IMR-90 (cell line): Measurements from ENCODE around the gene RELL2. TPM values are rescaled to one million over a fixed set of nuclear protein-coding genes. Genes with fewer than 3 reads are reported as not detected.

Experiments used
- ATAC-seq: fragments of 200-7000 bp; cut with Tn5 transposase; 2 replicates; pipeline ENCODE4 v1.9.1; 2020; ENCODE audit warnings: low read depth, mild to moderate bottlenecking, moderate library complexity
- BruUV-seq: library from RNA; stranded (reverse); fragments of 400-500 nt; replicated peaks from 2 replicates; lab custom pipeline; 2021; lab: Mats Ljungman, UMichigan
- CTCF ChIA-PET: fragments of 300-600 bp; formaldehyde crosslinking; extraction: SDS; loops from one replicate; lab custom pipeline; 2021; ENCODE audit warnings: antibody characterized with exemption; lab: Yijun Ruan, JAX
- POLR2A ChIA-PET: fragments of 300-600 bp; sonication (Branson Sonifier 250); formaldehyde crosslinking; loops from one replicate; lab custom pipeline; 2022; ENCODE audit warnings: antibody characterized with exemption; ENCODE audit not compliant: unreplicated experiment; lab: Charles Lee
- DNase-seq: peaks from one replicate; pipeline ENCODE4 v3.0.0; 2013
- H2AFZ ChIP-seq: replicated peaks from 2 replicates; pipeline ENCODE3; 2013; ENCODE audit warnings: low read length, mild to moderate bottlenecking; ENCODE audit not compliant: poor library complexity
- H2AK5ac ChIP-seq: 2 replicates; pipeline ENCODE4 v1.6.1; 2013; ENCODE audit warnings: low read depth, low read length, inconsistent platforms
- H2AK9ac ChIP-seq: replicated peaks from 2 replicates; pipeline ENCODE3; 2013; ENCODE audit warnings: mild to moderate bottlenecking, low read depth, low read length, moderate library complexity; ENCODE audit not compliant: poor library complexity
- H2BK120ac ChIP-seq: 2 replicates; pipeline ENCODE4 v1.6.1; 2013; ENCODE audit warnings: low read depth, low read length, inconsistent platforms
- H2BK15ac ChIP-seq: 3 replicates; pipeline ENCODE4 v1.6.1; 2013; ENCODE audit warnings: low read depth, low read length, inconsistent platforms
- H2BK20ac ChIP-seq: 2 replicates; pipeline ENCODE4 v1.6.1; 2013; ENCODE audit warnings: low read depth, mild to moderate bottlenecking, inconsistent platforms, low read length, moderate library complexity
- H2BK5ac ChIP-seq: 2 replicates; pipeline ENCODE4 v1.6.1; 2013; ENCODE audit warnings: mild to moderate bottlenecking, low read depth, low read length, inconsistent platforms; ENCODE audit not compliant: poor library complexity, severe bottlenecking
- H3K14ac ChIP-seq: replicated peaks from 2 replicates; pipeline ENCODE4 v1.6.1; 2013; ENCODE audit warnings: low read depth, low read length, inconsistent platforms
- H3K18ac ChIP-seq: 2 replicates; pipeline ENCODE4 v1.6.1; 2013; ENCODE audit warnings: low read depth, low read length, control low read depth
- H3K23ac ChIP-seq: 2 replicates; pipeline ENCODE4 v1.6.1; 2013; ENCODE audit warnings: low read depth, low read length, inconsistent platforms
- H3K27ac ChIP-seq: 2 replicates; pipeline ENCODE4 v1.5.1; 2013; ENCODE audit warnings: mild to moderate bottlenecking, control low read depth, low read length; ENCODE audit not compliant: insufficient read depth
- H3K27me3 ChIP-seq: 2 replicates; pipeline ENCODE4 v1.6.1; 2013; ENCODE audit warnings: low read length; ENCODE audit not compliant: control insufficient read depth, insufficient read depth
- H3K36me3 ChIP-seq: 2 replicates; pipeline ENCODE4 v1.6.1; 2013; ENCODE audit warnings: low read length, mixed read lengths; ENCODE audit not compliant: control insufficient read depth, insufficient read depth
- H3K4ac ChIP-seq: 2 replicates; pipeline ENCODE4 v1.6.1; 2013; ENCODE audit warnings: low read depth, low read length, inconsistent platforms
- H3K4me1 ChIP-seq: 2 replicates; pipeline ENCODE4 v1.6.1; 2013; ENCODE audit warnings: low read length, mixed read lengths; ENCODE audit not compliant: control insufficient read depth, insufficient read depth
- H3K4me2 ChIP-seq: 2 replicates; pipeline ENCODE4 v1.6.1; 2013; ENCODE audit warnings: low read depth, mild to moderate bottlenecking, control low read depth, low read length, moderate library complexity
- H3K4me3 ChIP-seq: 2 replicates; pipeline ENCODE4 v1.5.1; 2013; ENCODE audit warnings: low read depth, mild to moderate bottlenecking, control low read depth, low read length, moderate library complexity; ENCODE audit not compliant: insufficient read depth
- H3K56ac ChIP-seq: 2 replicates; pipeline ENCODE4 v1.6.1; 2013; ENCODE audit warnings: low read length, inconsistent platforms; ENCODE audit not compliant: insufficient read depth; ENCODE audit errors: extremely low read depth
- H3K79me1 ChIP-seq, 2 experiments: 2 replicates each; pipeline ENCODE4 v1.6.1; 2013; ENCODE audit warnings: low read length in 2 of 2, inconsistent platforms in 1 of 2, low read depth in 1 of 2
- H3K9ac ChIP-seq: 2 replicates; pipeline ENCODE4 v1.6.1; 2013; ENCODE audit warnings: low read depth, low read length, control low read depth
- H3K9me1 ChIP-seq: 2 replicates; pipeline ENCODE4 v1.6.1; 2013; ENCODE audit warnings: low read length, inconsistent platforms; ENCODE audit not compliant: insufficient read depth
- H3K9me3 ChIP-seq: 2 replicates; pipeline ENCODE4 v1.6.1; 2013; ENCODE audit warnings: low read length; ENCODE audit not compliant: control insufficient read depth, insufficient read depth
- H4K20me1 ChIP-seq: 2 replicates; pipeline ENCODE4 v1.6.1; 2013; ENCODE audit warnings: low read length, inconsistent platforms; ENCODE audit not compliant: insufficient read depth
- H4K5ac ChIP-seq: 2 replicates; pipeline ENCODE4 v1.6.1; 2013; ENCODE audit warnings: mild to moderate bottlenecking, low read depth, low read length, control low read depth
- H4K8ac ChIP-seq, 2 experiments: 2 replicates each; pipeline ENCODE4 v1.6.1; 2013; ENCODE audit warnings: low read depth in 2 of 2, low read length in 2 of 2, control low read depth in 1 of 2, inconsistent platforms in 1 of 2
- H4K91ac ChIP-seq: 2 replicates; pipeline ENCODE4 v1.6.1; 2013; ENCODE audit warnings: low read depth, low read length, inconsistent platforms; ENCODE audit not compliant: insufficient read depth
- dilution Hi-C: fragments of 300-500 bp; cut with HindIII; formaldehyde crosslinking; loops from one replicate; pipeline ENCODE4 v1.14.3; 2018; ENCODE audit warnings: low sequenced_read_pairs; ENCODE audit not compliant: unreplicated experiment
- in situ Hi-C: fragments of 300-500 bp; cut with MboI; formaldehyde crosslinking; loops from 3 replicates; pipeline ENCODE4 v1.14.3; 2019; ENCODE audit warnings: low sequenced_read_pairs, inconsistent platforms, mixed read lengths
- intact Hi-C: fragments of 100-400 bp; cut with micrococcal nuclease; formaldehyde crosslinking; loops from 2 replicates; pipeline ENCODE4 v1.10.0; 2022
- polyA plus RNA-seq, 3 experiments: library from polyadenylated mRNA; depleted of rRNA; stranded (reverse); fragments of >200 nt; gene quantifications; 2 replicates each; pipeline ENCODE4 v1.2.3, GENCODE V29; 2012; ENCODE audit warnings: low replicate concordance in 1 of 3
- total RNA-seq: library from RNA; depleted of rRNA; stranded (reverse); fragments of >200 nt; gene quantifications from 2 replicates; pipeline ENCODE4 v1.2.3, GENCODE V29; 2012
- TF ChIP-seq, protein P1 (sequence below): fragments of 150-350 bp; IDR thresholded peaks from 2 replicates; pipeline ENCODE4 v1.6.1; 2017; ENCODE audit warnings: mild to moderate bottlenecking, antibody characterized with exemption, low read length, low read depth
- TF ChIP-seq, protein P2 (sequence below): conservative IDR thresholded peaks from 2 replicates; pipeline ENCODE4 v1.5.1; 2012; ENCODE audit warnings: mild to moderate bottlenecking, low read depth, low read length, improper control_type of control experiment

RELL2 gene
- total and polyA plus RNA-seq, 2 of the 4 experiments (the other 2 are of a cell fraction) = 2.2 to 7.6 TPM

DNA sequence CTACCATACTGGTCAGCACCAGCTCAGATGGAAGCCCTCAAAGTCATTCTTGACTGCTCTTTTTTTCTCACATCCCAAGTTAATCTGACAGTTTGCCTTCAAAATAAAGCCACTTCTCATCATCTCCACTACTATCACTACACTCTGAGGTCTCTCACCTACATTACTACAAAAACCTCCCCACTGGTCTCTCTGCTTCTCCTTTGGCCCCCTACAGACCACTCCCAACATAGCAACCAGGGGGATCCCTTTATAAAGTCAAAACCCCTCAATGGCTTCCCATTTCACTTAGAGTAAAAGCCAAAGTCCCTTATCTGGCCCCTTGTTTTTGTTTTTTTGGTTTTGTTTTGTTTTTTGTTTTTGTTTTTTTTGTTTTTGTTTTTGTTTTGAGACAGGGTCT lies 40.6 kb downstream of the RELL2 start:
- Histone ChIP-seq H4K8ac (no peak overlapping the region), H3K9me3 (no peaks in the 10 kb centered on the region), H2BK5ac (no peak overlapping the region), H3K18ac (no peak overlapping the region), H2AK9ac (no peak overlapping the region), H3K4me1 (peaks cover 17% of the 10 kb centered on the region), H3K4me2 (no peak overlapping the region), H3K9me1 (peaks cover 20% of the 10 kb centered on the region), H2AFZ (no peak overlapping the region), H3K4me3 (no peak overlapping the region), H2BK15ac (no peak overlapping the region), H3K56ac (no peak overlapping the region), H4K20me1 (no peaks in the 10 kb centered on the region), H3K9ac (no peak overlapping the region), H3K27ac (no peak overlapping the region), H3K23ac (no peak overlapping the region), H3K4ac (no peak overlapping the region), H4K91ac (no peak overlapping the region), H3K27me3 (no peaks in the 10 kb centered on the region), H3K14ac (no peak overlapping the region), H3K79me1 (peaks cover 12 to 25% of the 10 kb centered on the region in 2 experiments), H2BK120ac (no peak overlapping the region), H2BK20ac (no peak overlapping the region), H3K36me3 (peaks cover 10% of the 10 kb centered on the region), H4K5ac (no peak overlapping the region), H2AK5ac (no peak overlapping the region)
- dilution Hi-C loops = no loop called here
- ChIA-PET CTCF (interaction anchor here (0.6 kb wide), 1 partner anchor 999 kb away, joined by 3 read pairs; no protein-coding TSS in a partner anchor), POLR2A (no interaction called here)
- TF ChIP-seq, protein P1, sequence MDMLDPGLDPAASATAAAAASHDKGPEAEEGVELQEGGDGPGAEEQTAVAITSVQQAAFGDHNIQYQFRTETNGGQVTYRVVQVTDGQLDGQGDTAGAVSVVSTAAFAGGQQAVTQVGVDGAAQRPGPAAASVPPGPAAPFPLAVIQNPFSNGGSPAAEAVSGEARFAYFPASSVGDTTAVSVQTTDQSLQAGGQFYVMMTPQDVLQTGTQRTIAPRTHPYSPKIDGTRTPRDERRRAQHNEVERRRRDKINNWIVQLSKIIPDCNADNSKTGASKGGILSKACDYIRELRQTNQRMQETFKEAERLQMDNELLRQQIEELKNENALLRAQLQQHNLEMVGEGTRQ = no peak
- TF ChIP-seq, protein P2, sequence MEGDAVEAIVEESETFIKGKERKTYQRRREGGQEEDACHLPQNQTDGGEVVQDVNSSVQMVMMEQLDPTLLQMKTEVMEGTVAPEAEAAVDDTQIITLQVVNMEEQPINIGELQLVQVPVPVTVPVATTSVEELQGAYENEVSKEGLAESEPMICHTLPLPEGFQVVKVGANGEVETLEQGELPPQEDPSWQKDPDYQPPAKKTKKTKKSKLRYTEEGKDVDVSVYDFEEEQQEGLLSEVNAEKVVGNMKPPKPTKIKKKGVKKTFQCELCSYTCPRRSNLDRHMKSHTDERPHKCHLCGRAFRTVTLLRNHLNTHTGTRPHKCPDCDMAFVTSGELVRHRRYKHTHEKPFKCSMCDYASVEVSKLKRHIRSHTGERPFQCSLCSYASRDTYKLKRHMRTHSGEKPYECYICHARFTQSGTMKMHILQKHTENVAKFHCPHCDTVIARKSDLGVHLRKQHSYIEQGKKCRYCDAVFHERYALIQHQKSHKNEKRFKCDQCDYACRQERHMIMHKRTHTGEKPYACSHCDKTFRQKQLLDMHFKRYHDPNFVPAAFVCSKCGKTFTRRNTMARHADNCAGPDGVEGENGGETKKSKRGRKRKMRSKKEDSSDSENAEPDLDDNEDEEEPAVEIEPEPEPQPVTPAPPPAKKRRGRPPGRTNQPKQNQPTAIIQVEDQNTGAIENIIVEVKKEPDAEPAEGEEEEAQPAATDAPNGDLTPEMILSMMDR = 0 out of 2 replicates have a peak, but pooled peaks have one; percentile 17
- ATAC-seq (no peak), DNase-seq (no peak)
- in situ Hi-C loops = loop anchor here (25.0 kb wide), 1 partner anchor 435 kb away; the partner anchor contains the start of gene NDFIP1
- BruUV-seq = no TSS peak
- intact Hi-C loops = no loop called here
